ENCODE measurements around the gene LACTB. TPM values are rescaled to one million over a fixed set of nuclear protein-coding genes. Genes with fewer than 3 reads are reported as not detected.

Gene LACTB
- total and polyA plus RNA-seq, 2 of the 13 experiments (the other 11 are each of a cell fraction or from before 2014, with no cell fraction given): 14.8 to 23.0 TPM

GRCh38 chr15:63157118-63157843 is 35.6 kb downstream of the LACTB start, which contains the start of gene RPS27L (continued):
- peak; percentile 98 for TF ChIP-seq YEATS4 (CRISPR knock-in tag; IDR thresholded peaks at IDR 0.05; ENCODE audit: borderline replicate concordance)
- TF ChIP-seq ZNF382 (CRISPR knock-in tag; IDR thresholded peaks at IDR 0.05; ENCODE audit: borderline replicate concordance): no peak
- TF ChIP-seq HNF1A (IDR thresholded peaks at IDR 0.05; ENCODE audit: low read depth): no peak
- TF ChIP-seq HNF1A (CRISPR knock-in tag; IDR thresholded peaks at IDR 0.05; ENCODE audit: borderline replicate concordance): no peak
- TF ChIP-seq ETV6 (CRISPR knock-in tag; conservative IDR thresholded peaks at IDR 0.05): peak; percentile 27; the same call in 1 of the 2 replicates
- no peak for TF ChIP-seq ZNF354B (CRISPR knock-in tag; IDR thresholded peaks at IDR 0.05)
- no peak for TF ChIP-seq ZNF879 (CRISPR knock-in tag; IDR thresholded peaks at IDR 0.05)
- no peak for TF ChIP-seq SOX6 (IDR thresholded peaks at IDR 0.05)
- TF ChIP-seq SOX6 (CRISPR knock-in tag; IDR thresholded peaks at IDR 0.05): peak; percentile 56
- peak in 1 of 2 experiments; percentile 68; a peak in 1 of 4 replicates for TF ChIP-seq REST (IDR thresholded peaks at IDR 0.05; ENCODE audit: borderline replicate concordance in 1 of 2, low read depth in 1 of 2, low read length in 2 of 2)
- TF ChIP-seq MED8 (CRISPR knock-in tag; IDR thresholded peaks at IDR 0.05; ENCODE audit: insufficient replicate concordance): peak; percentile 79
- TF ChIP-seq DPF2 (CRISPR knock-in tag; IDR thresholded peaks at IDR 0.05; ENCODE audit: borderline replicate concordance, low read depth): no peak
- TF ChIP-seq SRF (IDR thresholded peaks at IDR 0.05; ENCODE audit: low read depth, low read length): no peak
- no peak for TF ChIP-seq CSRNP2 (CRISPR knock-in tag; conservative IDR thresholded peaks at IDR 0.05; ENCODE audit: low read depth)
- peak; percentile 42; the same call in 1 of the 2 replicates for TF ChIP-seq SAFB2 (CRISPR knock-in tag; IDR thresholded peaks at IDR 0.05; ENCODE audit: borderline replicate concordance, low read depth)
- no peak for TF ChIP-seq ZNF337 (CRISPR knock-in tag; IDR thresholded peaks at IDR 0.05; ENCODE audit: borderline replicate concordance, low read depth)
- TF ChIP-seq HMGA1 (CRISPR knock-in tag; conservative IDR thresholded peaks at IDR 0.05): no peak
- TF ChIP-seq ZNF780A (CRISPR knock-in tag; IDR thresholded peaks at IDR 0.05): peak; percentile 70; the same call in 1 of the 2 replicates
- TF ChIP-seq KDM1A (CRISPR knock-in tag; IDR thresholded peaks at IDR 0.05): 0 out of 2 replicates have a peak, but pooled peaks have one; percentile 41
- peak; percentile 70 for TF ChIP-seq PHF20 (CRISPR knock-in tag; IDR thresholded peaks at IDR 0.05)

Data from HepG2 (cell line).